CD8-positive, alpha-beta memory T cell (primary cell): ENCODE measurements around the gene GNAZ. TPM values are rescaled to one million over a fixed set of nuclear protein-coding genes. Genes with fewer than 3 reads are reported as not detected.

Source experiments
- CTCF ChIA-PET: fragments of 350-600 bp; sonication (Branson Sonifier 250); formaldehyde crosslinking; loops from one replicate; lab custom pipeline; 2021; ENCODE audit warnings: antibody characterized with exemption; lab: Charles Lee
- POLR2A ChIA-PET: fragments of 350-600 bp; sonication (Branson Sonifier 250); formaldehyde crosslinking; loops from one replicate; lab custom pipeline; 2021; ENCODE audit warnings: antibody characterized with exemption; lab: Charles Lee
- DNase-seq, 5 donors: peaks; one replicate each; pipeline versions ENCODE4 v3.0.0 to v3.0.0-alpha.2; 2020 to 2022; ENCODE audit warnings: mixed read lengths in 1 of 5
- H3K27ac ChIP-seq: one replicate; pipeline ENCODE4 v1.7.0; 2013; ENCODE audit warnings: low read depth, mild to moderate bottlenecking, low read length, moderate library complexity
- H3K27me3 ChIP-seq: 2 replicates; pipeline ENCODE4 v1.7.0; 2013; ENCODE audit warnings: low read length, mild to moderate bottlenecking; ENCODE audit not compliant: insufficient read depth, poor library complexity, severe bottlenecking
- H3K36me3 ChIP-seq: 2 replicates; pipeline ENCODE4 v1.7.0; 2013; ENCODE audit warnings: mild to moderate bottlenecking, low read length, moderate library complexity; ENCODE audit not compliant: insufficient read depth
- H3K4me1 ChIP-seq: 2 replicates; pipeline ENCODE4 v1.7.0; 2013; ENCODE audit warnings: mild to moderate bottlenecking, low read length, moderate library complexity; ENCODE audit not compliant: insufficient read depth
- H3K4me3 ChIP-seq: 2 replicates; pipeline ENCODE4 v1.7.0; 2013; ENCODE audit warnings: mild to moderate bottlenecking, low read length
- H3K9me3 ChIP-seq: 2 replicates; pipeline ENCODE4 v1.7.0; 2013; ENCODE audit warnings: mild to moderate bottlenecking, low read length
- H3K27ac Mint-ChIP-seq, 8 donors: one replicate each; pipeline ENCODE4 v1.8.0; 2020 to 2021; ENCODE audit warnings: mixed read lengths in 8 of 8, mild to moderate bottlenecking in 6 of 8, inconsistent platforms in 3 of 8, moderate library complexity in 3 of 8
- H3K27me3 Mint-ChIP-seq, 2 donors: one replicate each; pipeline ENCODE4 v1.8.0; 2020 to 2021; ENCODE audit warnings: mixed read lengths in 2 of 2, mild to moderate bottlenecking in 1 of 2, moderate library complexity in 1 of 2
- H3K36me3 Mint-ChIP-seq, 3 donors: one replicate each; pipeline ENCODE4 v1.8.0; 2020 to 2021; ENCODE audit warnings: mixed read lengths in 3 of 3, inconsistent platforms in 1 of 3, mild to moderate bottlenecking in 1 of 3
- H3K4me1 Mint-ChIP-seq, 3 donors: one replicate each; pipeline ENCODE4 v1.8.0; 2020 to 2021; ENCODE audit warnings: mixed read lengths in 3 of 3, inconsistent platforms in 1 of 3, mild to moderate bottlenecking in 1 of 3
- H3K4me3 Mint-ChIP-seq, 7 donors: one replicate each; pipeline ENCODE4 v1.8.0; 2020 to 2021; ENCODE audit warnings: mixed read lengths in 7 of 7, mild to moderate bottlenecking in 6 of 7, moderate library complexity in 4 of 7, inconsistent platforms in 2 of 7
- H3K9me3 Mint-ChIP-seq, 5 donors: one replicate each; pipeline ENCODE4 v1.8.0; 2020 to 2022; ENCODE audit warnings: mixed read lengths in 5 of 5, mild to moderate bottlenecking in 3 of 5, moderate library complexity in 2 of 5, inconsistent platforms in 1 of 5
- polyA plus RNA-seq: library from polyadenylated mRNA; unstranded; fragments of 300-500 nt; fragmentation: Illumina TruSeq; gene quantifications from one replicate; pipeline ENCODE4 v1.2.3, GENCODE V29; 2021
- total RNA-seq, 2 experiments: library from RNA; stranded (reverse); gene quantifications; one replicate each; pipeline ENCODE4 v1.2.3, GENCODE V29; 2021

Gene GNAZ
- total and polyA plus RNA-seq, 3 experiments from 2014 or later = 0.53 to 2.6 (median 2.0) TPM

DNA sequence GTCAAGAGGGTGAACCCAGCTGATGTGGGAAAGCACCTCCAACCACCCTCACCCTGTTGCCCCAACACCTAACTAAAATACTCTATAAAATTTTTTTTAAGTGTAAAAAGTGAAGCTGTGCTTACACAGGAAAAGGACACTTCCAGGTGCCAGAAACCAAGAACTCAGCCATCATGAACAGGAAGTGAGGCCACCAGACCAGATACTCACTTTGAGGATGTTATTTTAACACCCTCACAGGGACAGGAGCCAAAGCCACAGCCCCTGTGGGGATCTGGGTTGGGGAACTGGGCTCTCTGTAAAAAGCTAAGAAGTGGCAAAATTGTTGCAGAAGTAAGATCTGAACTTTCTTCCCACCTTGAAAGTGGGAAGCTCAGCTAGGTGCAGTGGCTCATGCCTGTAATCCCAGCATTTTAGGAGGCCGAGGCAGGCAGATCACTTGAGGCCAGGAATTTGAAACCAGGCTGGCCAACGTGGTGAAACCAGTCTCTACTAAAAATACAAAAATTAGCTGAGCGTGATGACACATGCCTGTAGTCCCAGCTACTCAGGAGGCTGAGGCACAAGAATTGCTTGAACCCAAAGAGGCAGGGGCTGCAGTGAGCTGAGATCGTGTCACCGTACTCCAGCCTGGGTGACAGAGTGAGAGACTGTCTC, 67.7 kb downstream of the GNAZ start:
- no peak overlapping the region for H3K4me3 ChIP-seq
- Mint-ChIP-seq H3K4me3 (peak overlapping the region; percentile 66 to 88 (median 75)), H3K36me3 (no peaks in the 10 kb centered on the region), H3K9me3 (peaks cover 0 to 2% (median 0%) of the 10 kb centered on the region in 5 donors), H3K27me3 (peaks cover 0 to 3% of the 10 kb centered on the region in 2 donors), H3K4me1 (peaks cover 64 to 77% (median 66%) of the 10 kb centered on the region in 3 donors), H3K27ac (peak overlapping the region; percentile 96 to 100 (median 99))
- no peaks in the 10 kb centered on the region for H3K9me3 ChIP-seq
- ChIA-PET CTCF (interaction anchor here (0.8 to 2.0 kb wide), 7 partner anchors 11 to 328 kb away, joined by 3 to 10 read pairs (median 4); no protein-coding TSS in a partner anchor), POLR2A (interaction anchor here (0.7 to 1.0 kb wide), 3 partner anchors 8 to 1290 kb away, joined by 3 to 4 read pairs (median 3); partner anchors contain the start of gene ADORA2A)
- peak overlapping the region; percentile 69 for H3K27ac ChIP-seq
- DNase-seq = peak; percentile 44 to 88 (median 73)
- H3K27me3 ChIP-seq = no peaks in the 10 kb centered on the region
- H3K4me1 ChIP-seq = peaks cover 62% of the 10 kb centered on the region
- no peaks in the 10 kb centered on the region for H3K36me3 ChIP-seq

DNA sequence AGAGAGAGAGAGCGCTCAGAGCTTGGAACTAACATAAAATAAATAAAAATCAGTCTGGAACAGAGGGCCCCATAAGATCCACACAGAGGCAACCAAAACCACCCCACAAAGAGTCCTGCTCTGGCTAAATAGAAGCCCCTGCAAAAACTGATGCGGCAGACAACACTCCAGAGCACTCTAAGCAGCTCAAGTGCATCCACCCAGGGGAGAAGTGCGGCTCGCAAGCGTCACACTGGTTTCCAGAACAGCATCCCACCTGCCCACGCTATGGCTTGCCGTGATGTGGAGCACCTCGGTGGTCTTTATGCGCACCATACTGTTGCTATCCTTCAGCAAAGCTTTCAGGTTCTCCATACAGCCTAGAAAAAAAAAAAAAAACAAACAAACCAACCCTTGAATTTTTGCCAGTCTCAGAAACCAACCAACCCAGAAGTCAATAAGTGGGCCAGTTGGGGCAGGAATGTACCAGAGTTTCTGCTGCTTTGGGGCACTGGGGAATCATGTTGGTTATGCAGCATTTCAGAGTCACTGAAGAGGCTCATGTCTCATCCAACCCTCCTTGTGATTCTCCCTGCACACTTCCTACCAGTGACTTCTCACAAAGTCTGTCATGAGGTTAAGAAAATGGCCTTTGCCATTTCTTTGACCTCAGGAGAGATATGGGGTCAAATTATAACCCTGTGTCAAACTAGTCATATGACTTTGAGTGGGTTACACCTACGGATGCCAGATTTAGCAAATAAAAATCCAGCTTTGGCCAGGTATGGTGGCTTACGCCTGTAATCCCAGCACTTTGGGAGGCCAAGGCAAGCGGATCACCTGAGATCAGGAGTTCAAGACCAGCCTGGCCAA, 68.5 kb downstream of the GNAZ start:
- peaks cover 0 to 3% of the 10 kb centered on the region in 2 donors for H3K27me3 Mint-ChIP-seq
- no peak for DNase-seq
- peak overlapping the region; percentile 96 to 100 (median 99) for H3K27ac Mint-ChIP-seq
- Histone ChIP-seq H3K4me3 (no peak overlapping the region), H3K27ac (peak overlapping the region; percentile 69), H3K9me3 (no peaks in the 10 kb centered on the region), H3K36me3 (no peaks in the 10 kb centered on the region), H3K27me3 (no peaks in the 10 kb centered on the region), H3K4me1 (peaks cover 66% of the 10 kb centered on the region)
- peaks cover 0 to 2% (median 0%) of the 10 kb centered on the region in 5 donors for H3K9me3 Mint-ChIP-seq
- CTCF ChIA-PET = interaction anchor here (0.8 to 2.0 kb wide), 6 partner anchors 12 to 329 kb away, joined by 3 to 10 read pairs (median 4); no protein-coding TSS in a partner anchor
- POLR2A ChIA-PET = interaction anchor here (0.7 kb wide), 1 partner anchor 8 kb away, joined by 3 read pairs; no protein-coding TSS in a partner anchor
- no peaks in the 10 kb centered on the region for H3K36me3 Mint-ChIP-seq
- peak overlapping the region; percentile 13 to 79 (median 74) for H3K4me3 Mint-ChIP-seq
- H3K4me1 Mint-ChIP-seq = peaks cover 70 to 81% (median 71%) of the 10 kb centered on the region in 3 donors

DNA sequence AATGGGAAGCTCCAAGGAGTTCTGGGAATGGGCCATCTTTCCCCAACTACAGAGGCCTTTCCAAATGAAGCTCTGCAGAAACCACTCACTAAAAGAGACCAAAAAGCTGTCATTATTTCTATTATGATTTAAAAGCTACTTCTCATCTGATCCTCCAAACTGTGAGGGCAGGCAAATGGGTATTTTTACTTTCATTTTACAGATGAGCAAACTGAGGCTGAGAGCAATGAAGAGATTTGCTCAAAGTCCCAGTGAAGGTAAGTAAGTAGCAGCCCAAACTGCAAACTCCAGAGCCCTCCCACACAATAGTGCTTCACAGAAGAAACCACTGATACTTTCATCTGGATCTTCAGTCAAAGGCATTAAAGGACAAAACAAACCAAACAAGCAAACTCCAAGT, 70.1 kb downstream of the GNAZ start:
- Mint-ChIP-seq H3K9me3 (peaks cover 0 to 2% (median 0%) of the 10 kb centered on the region in 5 donors), H3K36me3 (no peaks in the 10 kb centered on the region), H3K27me3 (peaks cover 0 to 3% of the 10 kb centered on the region in 2 donors), H3K4me3 (peak overlapping the region in 2 of 7 donors; percentile 44 to 71), H3K4me1 (peaks cover 76 to 95% (median 85%) of the 10 kb centered on the region in 3 donors), H3K27ac (peak overlapping the region; percentile 93 to 99 (median 97))
- ChIA-PET CTCF (interaction anchor here (0.6 to 0.7 kb wide), 2 partner anchors 180 to 182 kb away, joined by 3 to 4 read pairs; no protein-coding TSS in a partner anchor), POLR2A (no interaction called here)
- Histone ChIP-seq H3K36me3 (no peaks in the 10 kb centered on the region), H3K9me3 (no peaks in the 10 kb centered on the region), H3K27ac (no peak overlapping the region), H3K4me1 (peaks cover 77% of the 10 kb centered on the region), H3K27me3 (no peaks in the 10 kb centered on the region), H3K4me3 (no peak overlapping the region)
- DNase-seq = no peak

DNA sequence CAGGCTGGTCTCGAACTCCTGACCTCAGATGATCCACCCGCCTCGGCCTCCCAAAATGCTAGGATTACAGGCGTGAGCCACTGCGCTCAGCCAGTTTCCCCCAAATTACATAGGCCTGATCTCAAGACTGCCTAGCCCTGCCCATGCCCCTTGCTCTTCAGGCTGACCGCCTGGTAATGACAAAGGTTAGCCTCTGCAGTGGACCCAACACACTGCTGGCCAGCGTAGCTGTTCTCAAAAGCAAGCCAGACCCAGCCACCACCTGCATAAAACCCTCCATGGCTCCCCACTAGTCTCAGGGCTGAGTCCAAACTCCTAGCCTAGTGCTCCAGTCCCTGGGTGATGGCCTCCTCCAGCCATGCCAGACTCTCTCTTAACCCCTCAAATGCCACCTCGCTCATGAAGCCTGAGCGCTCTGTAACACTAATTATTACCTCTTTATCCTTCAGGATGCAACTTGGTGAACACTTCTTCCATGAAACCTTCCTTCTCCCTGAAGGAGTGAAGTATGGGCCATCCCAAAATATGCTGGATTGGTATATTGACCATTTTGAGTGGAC, 72.3 kb downstream of the GNAZ start:
- Mint-ChIP-seq H3K36me3 (no peaks in the 10 kb centered on the region), H3K27me3 (peaks cover 0 to 3% of the 10 kb centered on the region in 2 donors), H3K4me1 (peaks cover 60 to 84% (median 78%) of the 10 kb centered on the region in 3 donors), H3K9me3 (peaks cover 0 to 2% (median 0%) of the 10 kb centered on the region in 5 donors), H3K4me3 (peak overlapping the region; percentile 71 to 91 (median 80)), H3K27ac (peak overlapping the region; percentile 93 to 99 (median 97))
- Histone ChIP-seq H3K4me3 (peak overlapping the region; percentile 0), H3K36me3 (no peaks in the 10 kb centered on the region), H3K4me1 (peaks cover 63% of the 10 kb centered on the region), H3K9me3 (no peaks in the 10 kb centered on the region), H3K27me3 (no peaks in the 10 kb centered on the region), H3K27ac (peak overlapping the region; percentile 76)
- DNase-seq = no peak
- POLR2A ChIA-PET = interaction anchor here (0.5 to 1.0 kb wide), 4 partner anchors 23 to 323 kb away, joined by 3 read pairs; no protein-coding TSS in a partner anchor
- CTCF ChIA-PET = interaction anchor here (1.7 kb wide), 1 partner anchor 10 kb away, joined by 5 read pairs; no protein-coding TSS in a partner anchor

DNA sequence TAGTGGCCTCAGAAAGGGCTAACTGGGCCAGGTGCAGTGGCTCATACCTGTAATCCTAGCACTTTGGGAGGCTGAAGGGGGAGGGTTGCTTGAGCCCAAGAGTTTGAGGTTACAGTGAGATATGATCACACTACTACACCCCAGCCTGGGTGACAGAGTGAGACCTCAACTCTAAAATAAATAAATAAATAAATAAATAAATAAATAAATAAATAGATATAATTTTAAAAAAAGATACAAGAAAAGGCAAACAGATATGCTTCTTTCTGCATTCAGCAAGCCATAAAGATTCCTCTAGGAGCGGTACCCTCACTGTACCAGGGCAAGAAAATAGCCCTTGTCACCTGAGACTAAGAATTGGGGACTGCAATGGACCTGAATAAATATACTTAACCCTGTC, 72.8 kb downstream of the GNAZ start:
- no peak overlapping the region for H3K27ac ChIP-seq
- H3K36me3 Mint-ChIP-seq = no peaks in the 10 kb centered on the region
- ChIA-PET CTCF (interaction anchor here (2.4 kb wide), 1 partner anchor 183 kb away, joined by 9 read pairs; no protein-coding TSS in a partner anchor), POLR2A (no interaction called here)
- H3K4me3 Mint-ChIP-seq = peak overlapping the region in 5 of 7 donors; percentile 44 to 90 (median 74)
- H3K4me1 ChIP-seq = peaks cover 58% of the 10 kb centered on the region
- no peaks in the 10 kb centered on the region for H3K27me3 ChIP-seq
- no peaks in the 10 kb centered on the region for H3K36me3 ChIP-seq
- H3K9me3 Mint-ChIP-seq = peaks cover 0 to 2% (median 0%) of the 10 kb centered on the region in 5 donors
- no peaks in the 10 kb centered on the region for H3K9me3 ChIP-seq
- peak overlapping the region in 6 of 8 donors; percentile 91 to 99 (median 96) for H3K27ac Mint-ChIP-seq
- peaks cover 0 to 3% of the 10 kb centered on the region in 2 donors for H3K27me3 Mint-ChIP-seq
- no peak for DNase-seq
- H3K4me1 Mint-ChIP-seq = peaks cover 55 to 79% (median 73%) of the 10 kb centered on the region in 3 donors
- H3K4me3 ChIP-seq = no peak overlapping the region

DNA sequence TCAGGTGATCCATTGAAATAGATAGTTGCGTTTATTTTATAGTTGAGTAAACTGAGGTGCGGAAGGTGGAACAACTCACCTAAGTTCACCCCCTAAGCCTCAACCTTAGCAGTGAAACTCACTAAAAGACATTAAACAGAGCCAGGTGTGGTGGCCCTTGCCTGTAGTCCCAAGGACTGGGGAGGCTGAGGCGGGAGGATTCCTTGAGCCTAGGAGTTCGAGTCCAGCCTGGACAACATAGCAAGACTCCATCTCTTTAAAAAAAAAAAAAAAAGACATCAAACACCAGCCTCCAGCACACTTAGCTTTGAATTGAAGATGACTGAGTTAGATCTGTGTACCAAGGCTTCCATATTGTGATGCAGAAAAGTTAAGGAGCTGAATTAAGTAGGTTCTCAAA, 74.1 kb downstream of the GNAZ start:
- H3K27me3 ChIP-seq = peaks cover 2% of the 10 kb centered on the region
- DNase-seq = no peak
- peak overlapping the region; percentile 76 to 89 (median 80) for H3K4me3 Mint-ChIP-seq
- CTCF ChIA-PET = interaction anchor here (0.8 to 2.4 kb wide), 11 partner anchors 9 to 189 kb away, joined by 3 to 10 read pairs (median 5); partner anchors contain the start of gene BCR
- H3K9me3 ChIP-seq = no peaks in the 10 kb centered on the region
- peak overlapping the region; percentile 48 for H3K27ac ChIP-seq
- peak overlapping the region; percentile 77 to 99 (median 96) for H3K27ac Mint-ChIP-seq
- no peaks in the 10 kb centered on the region for H3K36me3 Mint-ChIP-seq
- peaks cover 46% of the 10 kb centered on the region for H3K4me1 ChIP-seq
- H3K4me3 ChIP-seq = peak overlapping the region; percentile 40
- no peaks in the 10 kb centered on the region for H3K36me3 ChIP-seq
- H3K4me1 Mint-ChIP-seq = peaks cover 45 to 68% (median 62%) of the 10 kb centered on the region in 3 donors
- H3K9me3 Mint-ChIP-seq = peaks cover 0 to 2% (median 0%) of the 10 kb centered on the region in 5 donors
- POLR2A ChIA-PET = interaction anchor here (0.6 kb wide), 2 partner anchors 10 to 24 kb away, joined by 4 read pairs; no protein-coding TSS in a partner anchor
- peaks cover 0 to 3% of the 10 kb centered on the region in 2 donors for H3K27me3 Mint-ChIP-seq
